DMS53 (cell line): ENCODE measurements around the gene ASB13.

Experiments used
- DNase-seq: peaks from one replicate; lab custom pipeline; 2025; lab: John Stamatoyannopoulos, UW

ASB13 gene, protein sequence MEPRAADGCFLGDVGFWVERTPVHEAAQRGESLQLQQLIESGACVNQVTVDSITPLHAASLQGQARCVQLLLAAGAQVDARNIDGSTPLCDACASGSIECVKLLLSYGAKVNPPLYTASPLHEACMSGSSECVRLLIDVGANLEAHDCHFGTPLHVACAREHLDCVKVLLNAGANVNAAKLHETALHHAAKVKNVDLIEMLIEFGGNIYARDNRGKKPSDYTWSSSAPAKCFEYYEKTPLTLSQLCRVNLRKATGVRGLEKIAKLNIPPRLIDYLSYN

DNA sequence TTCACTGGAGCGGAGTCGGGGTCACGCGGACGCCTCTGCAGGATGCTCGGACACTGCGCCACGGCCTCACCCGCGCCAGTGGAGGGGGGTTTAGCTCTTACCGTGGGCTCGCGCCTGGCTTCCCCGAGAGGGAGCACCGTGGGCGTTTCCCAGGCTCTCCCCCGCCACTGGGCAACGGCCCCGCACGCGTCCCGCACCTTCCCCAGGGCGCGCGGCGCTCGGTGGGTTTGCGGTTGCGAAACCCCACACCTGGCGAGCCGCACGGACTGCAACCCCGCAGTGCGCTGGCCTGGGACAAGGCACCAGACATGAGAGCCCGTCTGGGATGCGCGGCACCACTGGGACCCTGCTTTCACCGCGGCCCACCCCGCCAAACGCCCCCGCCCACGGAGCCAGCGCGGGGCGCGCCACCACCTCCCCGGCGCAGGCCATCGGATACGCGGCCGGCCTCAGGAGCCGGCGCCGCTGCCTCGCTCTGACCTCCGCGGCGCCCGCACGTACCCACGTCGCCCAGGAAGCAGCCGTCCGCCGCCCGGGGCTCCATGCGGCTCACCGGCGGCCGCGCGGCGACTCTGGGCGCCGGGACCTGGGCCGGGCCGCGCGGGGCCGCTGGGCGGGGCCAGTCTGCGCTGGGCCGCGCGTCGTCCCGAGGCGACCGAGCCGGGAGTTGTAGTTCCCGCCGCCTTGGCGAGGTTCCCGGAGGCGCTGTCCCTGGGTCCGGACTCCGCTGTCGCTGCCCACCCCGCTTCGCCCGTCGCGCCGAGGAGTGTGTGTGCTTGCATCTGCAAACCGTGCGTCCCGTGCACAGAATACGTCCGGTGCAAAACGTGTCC, at the start of gene ASB13:
Gene ASB13, minus strand, starts transcription at position 588 of the 833 bp plus-strand sequence. Its CDS starts 44 bp downstream, at position 544.
- DNase-seq, result peak; percentile 87

DNA sequence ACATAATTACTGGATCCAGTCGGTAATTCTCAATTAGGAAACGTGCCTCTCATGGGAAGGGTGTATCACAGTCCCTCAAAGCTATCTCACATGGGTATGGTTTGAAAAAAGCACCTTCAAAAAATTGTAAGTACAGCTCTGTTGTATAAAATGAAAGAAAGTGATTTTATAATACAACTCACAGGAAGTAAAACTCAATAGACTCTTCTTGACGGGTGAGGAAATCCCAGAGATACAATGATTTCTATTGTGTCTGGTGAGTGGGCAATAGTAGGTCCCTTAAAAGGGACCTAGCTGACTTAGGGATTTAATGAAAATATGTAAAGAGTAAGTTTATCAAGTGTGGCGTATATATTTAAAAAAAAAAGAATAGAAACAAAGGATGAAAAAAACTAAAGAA, 45.2 kb upstream of the ASB13 start:
- DNase-seq, result no peak

DNA sequence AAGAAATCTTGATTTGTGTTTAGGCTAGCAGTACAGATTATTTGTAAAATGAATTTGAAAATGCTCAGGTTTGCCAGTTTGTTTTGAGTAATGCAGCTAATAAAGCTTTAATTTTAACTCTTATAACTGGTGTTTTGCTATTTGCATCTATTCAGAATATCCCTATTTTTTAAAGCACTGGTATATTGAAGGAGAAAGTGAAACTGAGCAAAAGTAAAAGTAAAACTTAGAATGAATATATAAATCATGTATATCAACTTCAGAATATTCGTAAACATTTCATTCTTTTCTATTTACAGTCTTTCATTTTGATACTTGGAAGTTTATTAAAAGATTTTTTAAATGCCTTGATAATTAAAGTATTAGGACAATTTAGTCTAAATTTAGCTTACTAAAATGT, 44.5 kb upstream of the ASB13 start:
- DNase-seq, result no peak

DNA sequence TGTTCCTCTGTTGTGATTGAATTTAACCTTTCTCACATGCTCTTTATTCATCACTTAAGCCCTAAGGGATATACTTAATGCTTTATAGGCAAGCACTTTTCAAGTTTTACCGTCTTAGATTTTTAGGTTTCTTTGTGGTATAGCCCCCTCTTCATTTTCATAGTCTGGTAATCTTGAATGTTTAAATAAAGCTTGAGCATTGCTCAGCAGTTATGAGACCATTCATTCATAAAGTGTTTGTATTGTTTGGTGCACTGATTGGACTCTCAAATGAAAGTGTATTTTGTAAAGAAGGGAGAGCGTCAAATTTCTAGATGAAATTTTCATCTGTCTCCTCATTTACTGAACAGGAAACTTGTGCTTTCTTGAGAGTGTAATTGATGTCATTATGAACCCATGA, 43.5 kb upstream of the ASB13 start:
- DNase-seq, result no peak

DNA sequence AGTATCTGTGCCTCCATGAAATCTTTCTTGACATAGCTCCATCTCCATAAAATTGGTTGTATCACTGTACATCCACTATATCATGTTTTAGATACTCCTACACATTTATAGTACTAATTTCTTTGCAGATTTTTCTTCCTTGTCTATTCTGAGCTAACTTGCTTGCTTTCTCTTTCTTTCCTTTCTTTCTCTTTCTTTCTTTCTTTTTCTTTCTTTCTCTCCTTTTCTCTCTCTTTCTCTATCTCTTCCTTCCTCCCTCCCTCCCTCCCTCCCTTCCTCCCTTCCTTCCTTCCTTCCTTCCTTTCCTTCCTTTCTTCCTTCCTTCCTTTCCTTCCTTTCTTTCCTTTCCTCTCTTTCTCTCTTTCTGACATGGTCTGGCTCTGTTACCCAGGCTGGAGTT, 42.0 kb upstream of the ASB13 start:
- no peak for DNase-seq

DNA sequence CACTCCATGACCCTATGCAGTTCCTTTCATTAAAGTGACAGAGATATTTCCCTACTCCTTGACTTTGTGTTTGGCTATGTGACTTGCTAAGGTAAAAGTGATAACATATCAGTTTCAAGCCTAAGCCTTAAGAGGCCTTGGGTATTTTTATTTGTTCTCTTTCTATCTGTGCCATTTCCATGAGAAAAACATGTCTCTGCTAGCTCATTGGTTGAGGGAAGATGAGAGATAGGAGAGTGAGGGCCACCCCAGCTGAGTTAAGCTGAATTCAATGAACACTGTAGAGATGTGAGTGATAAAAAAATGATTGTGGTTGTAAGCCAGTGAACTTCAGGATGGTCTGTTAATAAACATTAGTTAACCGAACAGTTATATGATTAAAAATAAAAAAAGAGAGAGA, 31.7 kb upstream of the ASB13 start:
- DNase-seq, result no peak

DNA sequence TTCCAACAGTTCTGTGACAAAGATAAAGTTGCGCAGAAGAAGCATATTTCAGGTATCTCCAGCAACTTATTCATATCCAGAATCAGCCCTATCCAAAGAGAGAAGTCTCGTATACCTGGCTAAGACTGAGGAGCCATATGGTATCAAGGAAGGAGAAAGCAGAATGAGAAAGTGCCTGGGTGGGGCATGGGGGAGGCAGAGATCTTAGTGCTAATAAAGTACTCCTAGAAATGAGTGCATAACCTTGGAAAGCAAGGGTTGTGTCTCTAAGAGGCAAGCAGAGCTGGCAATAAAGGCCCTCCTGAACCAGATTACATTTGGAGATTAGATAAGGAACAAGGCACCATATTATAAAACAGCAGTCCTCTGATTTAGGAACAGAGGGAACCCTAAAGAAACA, 30.9 kb upstream of the ASB13 start:
- DNase-seq, result no peak

DNA sequence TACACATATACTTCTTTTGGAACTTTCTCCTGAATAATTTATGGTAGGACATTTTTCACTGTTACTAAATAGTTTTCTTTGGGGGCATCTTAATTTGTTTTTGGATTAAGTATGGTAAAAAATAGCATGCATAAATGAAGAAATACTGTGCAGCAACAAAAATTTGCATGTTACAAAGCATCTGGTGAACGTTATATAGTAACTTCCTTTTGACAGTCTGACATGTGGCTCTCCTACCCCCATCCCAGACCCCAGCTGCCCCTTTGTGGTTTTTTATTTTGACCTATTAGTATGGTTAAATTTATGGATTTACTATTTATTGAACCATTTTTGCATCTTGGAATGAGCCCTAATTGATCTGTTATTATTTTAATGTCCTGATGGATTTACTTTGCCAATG, 28.2 kb upstream of the ASB13 start:
- DNase-seq, result no peak

DNA sequence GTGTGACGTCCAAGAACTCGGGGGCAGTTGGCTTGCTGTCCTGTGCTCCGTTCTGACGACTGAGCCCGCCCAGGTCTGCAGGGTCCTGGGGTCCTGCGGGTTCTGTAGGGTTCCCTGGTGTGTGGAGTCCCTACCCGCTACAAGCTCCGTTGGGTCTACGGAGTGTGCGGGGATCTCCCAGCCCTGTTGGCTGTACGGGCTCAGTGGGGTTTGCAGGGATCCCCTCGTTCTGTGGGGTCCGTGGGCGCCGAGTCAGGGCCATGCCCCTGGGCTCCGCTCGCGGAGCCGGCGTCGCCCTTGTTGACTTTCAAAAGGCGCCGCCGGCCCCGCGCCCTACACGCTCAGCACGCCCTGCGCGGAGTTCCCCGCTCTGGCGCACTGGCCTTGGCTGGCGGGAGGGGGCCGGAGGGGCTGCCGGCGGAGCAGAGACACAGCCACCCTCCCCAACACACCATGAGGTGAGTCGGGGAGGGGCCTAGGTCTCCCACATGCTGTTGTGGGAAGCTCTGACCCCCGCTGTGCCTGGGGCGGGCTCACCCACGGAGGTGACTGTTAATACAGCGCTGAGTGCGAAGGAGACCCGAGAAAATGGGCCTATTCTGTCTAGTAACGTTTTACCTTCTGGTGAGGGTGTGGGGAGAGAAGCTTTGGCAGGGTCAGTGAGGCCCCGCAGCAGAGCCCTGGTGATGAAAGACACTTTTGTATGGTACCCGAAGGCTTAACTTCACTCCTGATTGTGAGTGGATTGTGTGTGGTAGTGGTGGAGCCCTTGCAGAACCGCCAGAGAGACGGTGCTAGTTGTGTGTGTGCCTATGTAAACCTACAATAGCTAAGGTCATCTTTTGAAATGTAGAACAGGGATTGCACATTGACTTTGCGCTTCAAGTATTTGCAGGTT, 26.3 kb upstream of the ASB13 start:
- DNase-seq, result no peak

DNA sequence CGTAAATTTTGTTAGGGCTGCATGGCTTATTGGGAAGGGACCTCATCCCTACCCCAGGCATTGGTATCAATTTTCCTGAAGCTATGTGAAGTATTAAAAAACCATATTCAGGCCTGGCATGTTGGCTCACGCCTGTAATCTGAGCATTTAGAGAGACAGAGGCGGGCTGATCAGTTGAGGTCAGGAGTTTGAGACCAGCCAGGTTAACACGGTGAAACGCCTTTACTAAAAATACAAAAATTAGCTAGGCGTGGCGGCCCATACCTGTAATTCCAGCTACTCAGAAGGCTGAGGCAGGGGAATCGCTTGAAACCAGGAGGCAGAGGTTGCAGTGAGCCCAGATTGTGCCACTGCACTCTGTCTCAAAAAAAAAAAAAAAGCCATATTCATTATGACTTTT, 25.4 kb upstream of the ASB13 start:
- no peak for DNase-seq

DNA sequence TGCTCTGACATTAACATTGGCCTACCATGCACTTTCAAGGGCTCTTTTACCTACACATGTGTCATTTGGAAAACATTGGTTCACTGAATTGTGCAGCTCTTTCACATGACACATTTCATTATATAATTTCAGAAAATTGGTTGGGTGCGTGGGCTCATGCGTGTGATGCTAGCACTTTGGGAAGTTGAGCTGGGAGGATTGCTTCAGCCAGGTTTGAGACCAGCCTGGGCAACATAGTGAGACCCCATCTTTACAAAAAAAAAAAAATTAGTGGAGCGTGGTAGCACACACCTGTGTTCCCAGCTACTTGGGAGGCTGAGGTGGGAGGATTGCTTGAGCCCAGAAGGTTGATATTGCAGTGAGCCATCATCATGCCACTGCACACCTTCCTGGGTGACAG, 22.2 kb upstream of the ASB13 start:
- DNase-seq, result no peak

DNA sequence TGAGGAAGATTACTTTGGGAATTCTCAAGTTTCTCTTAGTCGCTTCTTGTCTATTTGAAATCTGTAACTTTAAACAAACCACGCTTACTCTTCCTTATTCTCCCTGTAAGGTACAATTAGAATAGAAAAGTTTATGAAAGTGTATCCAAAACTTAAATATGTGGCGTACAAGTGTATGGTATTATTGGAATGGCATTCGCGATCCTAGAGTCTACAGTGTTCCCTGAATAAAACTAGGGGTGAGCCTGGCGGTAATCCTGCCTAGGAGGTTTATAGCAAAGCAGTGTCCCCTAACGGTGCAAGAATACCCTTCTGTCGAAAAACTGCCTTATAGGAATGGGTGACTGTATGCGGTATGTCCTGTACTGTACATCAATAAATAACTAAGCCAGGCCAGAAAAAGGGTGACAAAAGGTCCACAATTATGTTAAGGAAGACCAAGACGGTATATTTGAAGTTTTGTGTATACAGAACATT, 19.4 kb upstream of the ASB13 start:
- DNase-seq, result peak; percentile 50

DNA sequence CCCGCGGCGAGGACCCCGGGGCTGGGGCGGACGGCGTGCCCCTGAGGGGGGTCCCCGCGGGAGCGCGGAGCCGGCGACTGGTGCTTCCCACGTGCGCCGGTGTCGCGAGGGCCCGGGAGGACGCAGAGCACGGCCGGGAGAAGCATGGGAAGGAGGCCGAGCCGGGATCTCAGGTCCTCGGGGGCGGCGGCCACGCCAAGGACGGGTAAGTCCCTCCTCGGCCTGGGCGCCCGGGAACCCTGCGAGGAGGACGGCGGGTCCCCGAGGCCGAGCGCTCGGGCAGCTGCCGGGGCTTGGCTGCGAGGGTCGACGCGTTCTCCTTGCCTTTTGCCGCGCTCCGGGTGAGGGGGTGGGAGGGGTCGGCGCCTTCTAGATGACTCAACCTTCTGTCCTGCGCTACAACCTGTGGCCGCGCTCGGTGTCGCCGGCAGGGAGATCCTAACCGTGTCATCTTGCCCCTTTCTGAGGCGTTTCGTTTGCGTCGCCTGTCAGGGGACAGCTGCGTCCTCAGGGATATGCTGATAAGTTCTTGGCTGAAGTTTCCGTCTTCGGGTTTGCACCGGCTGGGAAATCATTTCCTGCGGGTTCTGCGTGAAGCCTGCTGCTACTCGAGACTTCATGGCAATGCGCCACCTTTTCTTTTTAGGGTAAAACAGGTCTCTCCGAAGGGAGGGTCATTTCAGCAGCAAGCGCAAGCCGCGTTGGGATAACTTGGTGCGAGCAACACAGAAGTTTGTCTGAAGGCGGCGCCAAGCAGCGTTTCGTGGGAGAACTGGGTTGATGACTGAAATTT, 18.8 kb upstream of the ASB13 start:
- DNase-seq, result peak; percentile 89

DNA sequence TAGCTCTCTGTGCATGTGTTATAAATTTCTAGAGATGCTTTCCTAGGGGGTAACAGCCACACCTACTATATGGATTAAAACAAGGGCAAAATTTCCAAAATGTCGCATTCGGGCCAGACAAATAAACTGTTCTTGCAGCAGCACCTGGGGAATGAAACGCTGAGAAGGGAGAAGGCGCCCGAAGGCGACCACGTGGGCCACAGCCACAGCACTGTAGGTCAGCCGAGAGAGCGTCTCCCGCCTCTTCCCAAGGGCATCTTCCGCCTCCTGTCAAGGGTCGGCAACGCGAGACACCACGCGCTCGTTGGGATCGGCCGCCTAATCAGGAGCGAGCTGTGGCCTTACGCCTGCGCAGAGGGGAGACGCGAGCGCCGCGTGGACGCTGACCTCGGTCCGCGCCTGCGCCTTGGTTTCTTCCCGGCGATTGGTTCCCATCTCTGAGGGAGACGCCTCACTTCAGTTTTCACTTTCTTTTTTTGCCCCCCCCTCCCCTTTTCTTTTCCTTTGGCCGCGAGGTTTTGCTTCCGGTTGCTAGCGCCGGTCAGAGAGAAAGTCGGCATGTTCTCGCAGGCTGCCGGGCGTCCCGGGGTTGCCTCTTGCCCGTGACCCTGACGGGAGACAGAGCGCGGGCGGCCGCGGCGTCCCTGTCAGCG, 18.0 kb upstream of the ASB13 start, which contains the start of gene TASOR2:
Gene TASOR2, plus strand, starts transcription at position 521 of the 653 bp plus-strand sequence. CDS start 35,805 bp downstream, outside the sequence.
- peak; percentile 100 for DNase-seq

DNA sequence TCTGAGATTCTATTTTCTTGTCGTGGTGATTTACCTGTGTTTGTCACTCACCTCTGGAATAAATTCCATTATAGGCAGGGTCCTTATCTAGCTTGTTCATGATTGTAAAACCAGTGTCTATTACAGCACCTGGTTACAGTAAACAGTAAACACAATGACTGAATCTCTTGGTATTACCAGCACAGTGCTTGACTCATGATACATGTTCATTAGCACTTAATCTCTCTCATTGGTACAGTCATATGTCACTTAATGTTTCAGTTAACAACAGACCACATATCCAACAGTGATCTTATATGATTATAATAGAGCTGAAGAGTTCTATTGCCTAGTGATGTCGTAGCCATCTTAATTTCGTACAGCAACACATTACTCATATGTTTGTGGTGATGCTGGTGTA, 16.7 kb upstream of the ASB13 start:
- DNase-seq, result peak; percentile 40

DNA sequence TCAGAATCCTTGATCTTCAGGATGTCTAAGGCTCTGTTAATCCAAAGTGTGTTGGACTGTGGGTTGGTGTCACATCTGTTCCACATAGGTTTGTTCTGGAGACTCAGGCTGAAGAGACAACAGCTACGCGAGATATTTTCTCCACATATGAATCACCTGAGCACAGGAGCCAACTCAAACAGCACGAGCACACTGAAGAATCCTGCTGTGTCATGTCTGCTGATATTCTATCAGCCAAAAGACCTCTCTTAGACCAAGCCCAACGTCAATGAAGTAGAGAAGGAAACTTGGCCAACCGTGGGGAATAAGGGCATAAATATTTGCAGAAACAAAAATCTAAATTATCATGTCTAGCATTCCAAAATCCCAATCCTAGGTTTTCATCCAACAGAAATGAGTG, 15.5 kb upstream of the ASB13 start:
- no peak for DNase-seq

DNA sequence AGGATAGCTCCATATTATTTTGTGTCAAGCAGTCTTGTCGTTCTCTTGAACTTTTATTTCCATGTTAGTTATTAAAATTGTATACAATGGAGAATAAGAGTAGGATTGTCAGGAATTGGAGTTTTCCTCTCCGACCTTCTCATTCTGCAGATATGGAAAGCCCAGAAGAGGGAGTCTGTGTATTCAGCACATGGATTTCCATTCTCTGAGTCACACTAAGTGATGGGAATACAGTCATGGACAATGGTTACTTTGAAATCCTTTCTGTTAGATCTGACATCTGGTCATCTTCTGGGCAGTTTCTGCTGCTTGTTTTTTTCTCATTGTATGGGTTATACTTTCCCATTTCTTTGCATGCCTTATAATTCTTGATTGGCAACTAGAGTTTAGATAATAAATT, 13.2 kb upstream of the ASB13 start:
- no peak for DNase-seq

DNA sequence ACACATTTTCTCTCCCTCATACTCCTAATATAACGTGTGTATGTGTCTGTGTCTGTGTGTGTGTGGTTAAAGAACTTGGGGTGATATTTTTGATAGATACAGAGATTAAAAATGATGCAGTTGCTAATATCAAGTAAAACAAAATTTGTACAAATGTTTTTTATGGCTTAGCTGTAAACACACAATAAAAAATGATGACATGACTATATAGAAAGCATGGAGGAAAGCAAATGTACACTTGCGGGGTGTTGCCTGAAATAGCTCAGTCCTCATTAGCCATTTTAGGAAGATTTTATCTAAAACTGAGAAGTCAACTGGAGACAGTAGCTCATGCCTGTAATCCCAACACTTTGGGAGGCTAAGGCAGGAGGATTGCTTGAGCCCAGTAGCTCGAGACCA, 12.6 kb upstream of the ASB13 start:
- DNase-seq, result no peak

DNA sequence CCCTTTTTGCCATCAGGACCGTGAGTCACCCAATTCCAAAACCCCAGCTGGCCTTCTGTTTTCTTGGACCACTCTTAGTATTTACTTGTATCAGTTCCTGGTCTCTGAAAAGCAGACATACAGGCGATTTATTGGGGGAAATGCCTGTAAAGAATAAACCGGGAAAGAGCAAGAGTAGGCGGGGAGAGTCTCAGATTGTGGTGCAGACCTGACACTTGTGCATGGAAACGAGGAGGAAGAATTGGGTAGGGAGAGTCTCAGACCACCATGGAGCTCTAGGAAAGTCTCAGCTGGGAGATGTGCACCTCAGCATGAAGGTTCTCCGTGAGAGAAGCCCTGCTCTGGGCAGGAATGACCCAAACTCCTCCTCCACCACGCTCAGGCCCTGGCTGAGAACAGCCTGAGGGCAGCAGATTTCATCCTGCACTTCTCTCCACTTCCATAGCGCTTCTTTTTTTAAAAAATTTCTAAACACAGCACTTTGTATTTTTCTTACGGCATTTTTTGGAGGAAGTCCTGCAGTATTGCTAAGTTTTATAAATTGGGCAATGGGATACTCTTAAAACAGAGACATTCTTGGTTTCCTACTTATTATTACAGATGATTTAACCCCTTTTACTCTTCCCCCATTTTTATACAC, 12.1 kb upstream of the ASB13 start:
- DNase-seq, result no peak

DNA sequence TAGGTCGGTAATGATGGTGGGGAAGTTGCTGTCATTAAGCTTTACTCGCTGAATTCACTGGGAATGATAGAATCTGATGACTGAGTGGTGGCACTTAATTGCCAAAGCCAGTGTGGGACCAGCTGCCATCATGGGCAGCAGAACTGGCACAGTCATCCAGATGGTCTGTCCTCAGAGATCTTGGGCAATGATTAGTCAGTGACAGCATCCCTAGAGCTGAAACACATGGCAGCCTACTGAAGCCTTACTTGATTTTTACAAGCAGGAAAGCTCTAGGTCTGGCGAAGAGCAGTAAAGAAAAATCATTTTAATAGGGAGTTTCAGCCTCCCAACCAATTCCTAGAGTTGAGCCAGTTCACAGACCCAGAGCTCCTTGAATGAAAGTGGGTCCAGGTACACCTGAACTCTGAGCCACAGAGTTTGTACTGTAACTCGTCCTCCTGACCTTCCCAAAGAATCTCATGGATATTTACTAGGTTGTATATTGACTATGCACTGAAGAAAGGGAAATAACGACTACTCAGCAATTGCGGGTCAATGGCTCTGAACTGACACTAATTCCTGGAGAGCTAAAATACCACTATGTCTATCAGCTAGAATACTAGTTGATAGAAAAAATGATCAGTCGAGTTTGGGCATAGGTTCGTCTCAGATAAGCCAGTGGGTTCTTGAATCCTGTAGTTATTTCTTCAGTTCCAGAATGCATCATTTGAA, 4.4 kb upstream of the ASB13 start:
- DNase-seq, result no peak
